ENCODE results near the gene SNAPC4.

Gene SNAPC4

GRCh38 chr9:136385015-136385414 is 15.0 kb downstream of the SNAPC4 start:
- no peak for DNase-seq

DNA sequence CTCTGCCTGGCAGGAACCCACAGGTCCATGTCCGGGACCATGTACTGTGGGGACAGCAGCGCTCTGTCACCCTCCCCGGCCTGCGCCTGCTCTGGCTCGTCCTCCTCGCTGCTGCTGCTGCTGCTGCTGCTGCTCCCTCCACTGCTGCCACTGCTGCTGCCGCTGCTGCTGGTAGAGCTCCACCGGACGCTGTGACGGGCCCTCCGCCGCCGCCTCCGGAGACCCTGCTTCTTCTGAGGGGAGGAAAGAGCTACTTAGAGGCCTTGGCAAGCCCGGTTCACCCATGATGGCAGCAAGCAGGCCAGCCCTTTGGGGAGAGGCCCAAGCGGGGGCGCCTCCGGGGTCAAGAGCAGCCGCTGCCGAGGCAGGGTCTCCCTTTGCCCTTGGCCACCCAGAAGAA is 16.5 kb downstream of the SNAPC4 start:
- no peak for DNase-seq

- no peak for DNase-seq
These were observed 17.9 kb downstream of the SNAPC4 start for GRCh38 chr9:136381966-136382513.

DNA sequence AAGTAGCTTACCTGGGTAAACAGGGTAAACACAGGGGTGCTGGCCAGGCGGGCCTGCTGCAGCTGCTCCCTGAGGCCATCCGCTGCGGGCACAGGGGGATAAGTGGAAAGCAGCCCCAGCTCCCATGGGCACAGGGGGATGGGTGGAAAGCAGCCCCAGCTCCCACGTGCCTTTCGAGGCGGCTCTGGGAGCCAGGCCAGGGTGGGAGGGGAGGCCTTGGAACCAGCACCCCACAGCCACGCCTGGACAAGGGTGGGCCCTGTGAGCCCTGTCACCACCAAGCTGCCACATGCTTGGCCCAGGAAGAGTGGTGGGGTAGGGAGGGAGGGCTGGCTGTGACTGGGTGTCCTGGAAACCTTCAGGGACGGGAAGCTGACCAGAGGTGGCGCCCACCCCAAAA is 18.7 kb downstream of the SNAPC4 start:
- DNase-seq, result no peak

DNA sequence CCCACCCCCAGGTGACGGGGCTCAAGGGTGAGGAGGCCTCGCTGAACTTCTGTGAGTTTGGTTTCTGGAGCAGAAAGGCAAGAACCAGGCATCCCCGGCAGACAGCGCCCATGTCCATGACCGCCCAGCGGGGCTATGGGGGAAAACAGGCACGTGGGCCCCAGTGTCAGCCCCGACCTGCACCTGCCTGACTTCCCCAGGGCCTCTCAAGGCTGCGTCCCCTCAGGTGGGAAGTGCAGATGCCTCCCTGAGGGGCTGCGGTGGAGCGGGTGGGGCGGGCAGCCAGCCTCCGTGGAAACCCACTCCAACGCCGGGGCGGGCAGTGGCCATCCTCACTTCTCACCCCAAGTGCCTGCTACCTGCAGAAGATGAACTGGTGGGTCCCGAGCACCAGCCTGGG is 19.6 kb downstream of the SNAPC4 start:
- no peak for DNase-seq

GRCh38 chr9:136379891-136380290 is 20.1 kb downstream of the SNAPC4 start:
- no peak for DNase-seq

GRCh38 chr9:136379401-136379800 is 20.6 kb downstream of the SNAPC4 start:
- no peak for DNase-seq

- DNase-seq, result no peak
These were observed 21.0 kb downstream of the SNAPC4 start for GRCh38 chr9:136379003-136379287.

DNA sequence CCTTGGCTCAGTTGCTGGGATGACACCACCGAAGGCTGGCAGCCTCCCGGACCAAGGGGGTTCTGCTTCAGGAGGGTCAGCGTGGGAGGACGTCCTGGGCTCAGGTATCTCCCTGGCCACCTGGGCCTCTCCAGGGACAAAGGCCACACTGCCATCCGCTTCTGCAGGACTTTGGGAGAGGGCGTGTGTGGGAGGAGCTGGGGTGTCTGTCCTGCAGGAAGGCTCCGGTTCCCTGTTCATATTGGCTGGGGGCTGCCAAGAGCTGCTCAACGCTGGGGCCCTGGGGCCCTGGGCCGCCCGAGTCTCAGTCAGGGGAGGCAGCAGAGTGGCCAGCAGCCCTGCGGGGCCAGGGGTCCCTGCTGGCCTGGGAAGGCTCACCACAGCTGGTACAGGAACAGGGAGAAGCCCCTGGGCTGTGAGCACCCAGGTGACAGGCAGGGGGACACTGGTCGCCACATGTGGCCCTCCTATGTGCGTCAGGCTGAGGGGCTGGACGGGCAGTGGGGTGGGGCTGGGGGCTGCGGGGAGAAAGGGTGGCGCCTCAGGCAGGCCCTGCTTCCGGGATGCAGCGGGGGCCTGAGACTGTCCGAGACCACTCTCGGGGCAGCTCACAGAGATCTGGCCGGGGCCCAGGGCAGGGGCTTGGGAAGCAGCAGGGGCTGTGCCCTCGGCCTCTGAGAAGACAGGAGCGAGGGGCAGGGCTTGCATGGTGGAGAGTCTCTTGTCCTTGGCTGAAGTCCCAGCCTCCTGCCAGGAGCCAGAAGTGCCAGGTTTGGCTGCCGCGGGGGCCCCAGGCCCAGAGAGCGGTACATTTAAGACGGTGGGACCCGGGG is 21.6 kb downstream of the SNAPC4 start:
- DNase-seq, result no peak

- no peak for DNase-seq
These were observed 22.4 kb downstream of the SNAPC4 start for GRCh38 chr9:136377341-136378169.

DNA sequence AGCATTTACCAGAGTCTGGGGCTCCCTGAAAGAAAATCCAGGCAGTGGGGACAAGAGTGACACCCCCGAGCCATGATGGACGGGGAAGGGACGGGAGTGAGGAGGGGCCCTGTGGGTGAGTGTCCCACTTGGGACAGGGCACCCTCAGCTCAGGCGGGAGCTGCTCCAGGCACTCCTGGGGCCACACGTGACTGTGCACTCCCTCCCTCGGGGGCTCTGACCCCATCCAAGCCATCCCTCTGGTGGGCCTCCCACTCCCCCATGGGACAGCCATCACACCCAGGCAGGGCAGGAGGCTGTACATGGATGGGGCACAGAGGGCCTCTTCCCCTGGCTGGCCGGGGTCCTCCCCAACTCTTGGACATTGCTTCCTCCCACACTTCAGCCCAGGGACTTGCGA is 23.5 kb downstream of the SNAPC4 start:
- DNase-seq, result no peak

GRCh38 chr9:136375096-136375495 is 24.9 kb downstream of the SNAPC4 start:
- no peak for DNase-seq

DNA sequence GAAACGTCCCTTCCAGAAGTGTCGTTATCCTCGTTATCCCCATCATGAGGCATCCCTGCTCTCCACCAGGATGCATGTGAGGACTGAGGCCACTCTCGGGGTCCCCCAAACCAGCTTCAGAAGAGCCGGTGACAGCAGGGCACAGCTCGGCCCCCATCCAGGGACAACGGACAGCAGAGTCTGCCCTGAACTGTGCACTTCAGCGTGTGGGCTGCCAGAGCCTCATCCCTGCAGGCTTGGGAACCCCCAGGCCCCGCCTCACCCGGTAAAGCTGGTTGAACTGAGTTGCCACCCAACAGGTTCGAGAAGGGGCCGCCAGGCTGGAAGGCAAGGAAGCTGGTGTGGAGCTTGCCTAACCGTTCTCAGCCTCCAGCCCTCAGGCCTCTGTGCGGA is 25.8 kb downstream of the SNAPC4 start:
- no peak for DNase-seq

DNA sequence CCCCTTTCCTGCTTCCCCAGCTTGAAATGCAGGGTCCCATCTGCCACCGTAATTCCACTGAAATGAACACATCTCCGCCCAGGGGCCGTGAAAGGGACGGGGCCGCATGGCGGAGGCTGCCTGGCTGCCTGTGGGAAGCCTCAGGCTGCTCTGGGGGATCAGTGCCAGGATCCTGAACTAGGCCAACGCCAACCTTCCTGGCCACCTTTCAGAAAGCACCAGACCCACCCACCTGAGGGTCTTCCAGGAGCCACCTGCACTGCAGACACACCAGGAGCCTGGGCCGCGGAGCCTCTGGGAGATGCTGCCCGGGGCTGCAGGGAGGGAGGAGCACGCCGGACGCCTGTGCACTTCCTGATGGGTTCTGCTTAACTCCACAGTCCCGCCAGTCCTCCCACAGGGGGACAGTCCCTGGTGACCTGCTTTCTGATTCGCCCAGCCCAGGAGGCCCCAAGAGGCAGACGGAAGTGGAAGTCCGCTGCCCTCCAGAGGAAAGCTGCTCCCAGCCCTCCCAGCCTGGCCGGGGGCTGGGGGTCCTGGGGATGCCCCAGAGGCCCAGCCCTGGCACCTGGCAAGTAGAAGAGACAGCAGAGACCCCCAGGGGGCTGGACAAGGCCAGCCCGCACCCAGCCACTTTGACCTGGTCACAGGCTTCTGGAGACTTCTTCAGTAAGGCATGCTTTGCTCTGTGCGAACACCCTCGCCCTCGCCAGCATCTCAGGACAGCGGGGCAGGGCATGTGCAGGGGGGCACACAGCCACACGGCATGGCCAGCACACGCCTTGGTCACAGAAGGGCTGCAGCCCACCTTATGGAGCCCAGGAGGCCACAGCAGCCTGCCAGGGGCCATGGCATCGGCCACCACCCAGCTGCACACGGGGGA is 26.4 kb downstream of the SNAPC4 start, which contains the start of gene CARD9:
Gene CARD9, minus strand, starts transcription at position 370 of the 883 bp plus-strand sequence. CDS start 1,591 bp downstream, outside the sequence.
- no peak for DNase-seq

DNA sequence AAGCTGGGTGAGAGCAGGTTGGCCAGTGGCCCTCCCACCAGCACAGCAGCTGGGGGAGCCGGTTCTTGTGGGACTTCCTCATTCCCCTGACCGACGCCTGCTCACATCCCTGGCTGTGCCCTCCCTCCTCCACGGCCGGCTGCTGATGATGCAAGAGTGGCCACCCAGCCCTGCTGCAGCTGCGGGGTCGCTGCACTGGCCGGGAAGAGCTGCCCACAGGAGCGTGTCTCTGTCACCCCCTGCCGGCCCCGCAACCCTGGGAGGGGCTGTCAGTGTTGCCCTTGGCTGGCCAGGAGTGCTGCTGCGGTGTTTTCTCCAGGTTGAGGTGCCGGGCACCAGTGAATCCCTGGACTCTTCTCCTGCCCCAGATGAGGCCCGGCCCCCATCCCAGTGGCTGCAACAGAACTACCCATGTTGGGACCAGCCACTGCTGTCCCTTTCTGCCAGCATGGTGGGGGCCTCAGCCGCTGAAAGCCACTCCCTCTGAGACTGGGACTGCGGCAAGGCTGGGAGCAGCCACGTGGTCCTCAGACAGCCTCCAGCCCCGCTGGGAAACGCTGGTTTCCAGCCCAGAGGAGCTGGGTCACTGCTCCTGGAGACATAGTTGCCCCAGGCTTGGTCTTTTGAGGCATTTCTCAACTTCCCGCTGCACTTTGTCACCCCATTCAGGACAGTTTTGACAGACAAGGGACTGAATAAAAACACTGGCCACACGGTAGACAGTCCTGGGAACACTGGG is 27.2 kb downstream of the SNAPC4 start:
- DNase-seq, result no peak

GRCh38 chr9:136372006-136372405 is 28.0 kb downstream of the SNAPC4 start:
- DNase-seq, result no peak

DNA sequence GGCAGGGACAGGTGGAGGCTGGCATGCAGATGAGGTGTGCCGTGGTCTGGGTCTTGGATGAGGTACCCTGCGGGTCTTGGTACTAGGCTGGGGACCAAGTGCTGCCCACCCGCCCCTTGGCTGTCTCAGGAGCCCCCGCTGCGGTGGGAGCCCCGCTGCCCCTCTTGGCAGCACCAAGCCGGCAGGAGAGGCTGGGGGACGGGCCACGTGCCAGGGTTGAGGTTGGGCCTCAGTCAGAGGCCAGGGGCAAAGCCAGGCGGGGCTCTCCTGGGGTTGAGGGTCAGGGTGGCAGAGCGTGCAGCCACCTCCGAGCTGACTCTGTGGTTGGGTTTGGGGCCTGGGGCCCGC is 28.5 kb downstream of the SNAPC4 start:
- no peak for DNase-seq

- no peak for DNase-seq
These were observed 29.1 kb downstream of the SNAPC4 start for GRCh38 chr9:136370687-136371532.

DNA sequence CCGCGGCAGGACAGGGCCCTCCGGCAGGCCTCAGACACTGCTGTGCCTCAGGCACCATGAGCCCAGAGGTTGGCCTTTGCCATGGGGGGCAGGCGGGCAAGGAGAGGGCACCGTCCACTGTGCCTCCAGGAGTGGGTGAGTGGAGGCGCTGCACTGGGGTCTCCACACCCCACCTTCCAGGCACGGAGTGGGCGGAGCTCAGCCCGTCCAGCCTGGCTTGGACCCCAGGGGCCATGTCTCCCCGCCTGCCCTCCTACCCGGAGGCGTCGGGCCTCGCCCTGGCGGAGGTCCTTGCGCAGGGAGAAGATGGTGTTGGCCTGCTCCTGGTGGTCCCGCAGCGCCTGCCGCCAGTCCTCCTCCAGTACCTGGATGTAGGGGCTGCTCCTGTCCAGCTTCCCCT is 29.9 kb downstream of the SNAPC4 start:
- DNase-seq, result no peak

DNA sequence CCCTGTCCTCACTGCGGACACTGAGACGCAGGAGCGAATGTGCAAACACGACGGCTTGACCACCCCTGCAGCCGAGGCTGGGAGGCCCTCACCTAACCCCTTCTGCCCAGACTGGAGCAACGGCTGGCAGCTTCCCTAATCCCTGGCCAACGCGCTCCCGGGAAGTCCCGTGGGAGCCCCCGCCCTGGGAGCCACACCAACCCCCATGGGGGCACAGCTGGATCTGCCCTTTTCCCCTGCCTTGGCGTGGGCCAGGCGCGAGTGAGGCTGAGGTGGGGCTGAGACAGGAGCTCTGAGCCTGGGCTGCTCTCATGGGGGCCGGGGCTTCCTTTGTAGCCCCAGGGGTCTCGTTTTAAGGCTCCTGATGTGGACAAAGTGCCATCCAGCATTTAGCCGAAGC is 31.8 kb downstream of the SNAPC4 start:
- DNase-seq, result no peak

Data from cortex of kidney (tissue), 1 donor.